ENCODE measurements around the gene TEX29. TPM values are rescaled to one million over a fixed set of nuclear protein-coding genes. Genes with fewer than 3 reads are reported as not detected.

The TEX29 gene
- total and polyA plus RNA-seq, 10 of the 15 experiments (the other 5 are each of a cell fraction or from before 2014, with no cell fraction given): 0.14 to 0.30 (median 0.22) TPM; not detected in 7

GRCh38 chr13:111341886-111342285 is 21.4 kb downstream of the TEX29 start:
- no peaks in the 10 kb centered on the region for H4K20me1 ChIP-seq (ENCODE audit: control insufficient read depth, insufficient read depth)
- ChIA-PET SMC1A (ENCODE audit: uncharacterized antibody, unreplicated experiment) (no interaction called here), CTCF (no interaction called here), POLR2A (no interaction called here), RAD21 (ENCODE audit: unreplicated experiment) (no interaction called here)
- H3K9ac ChIP-seq (ENCODE audit: control insufficient read depth, insufficient read depth, low read length): no peak overlapping the region
- no TSS peak for BruUV-seq (replicated peaks)
- WGBS (ENCODE audit: insufficient coverage, insufficient replicate concordance, low lambda C conversion rate, missing lambda C conversion rate): 23% methylated on average over 5 of the region's 5 CpGs
- H3K4me2 ChIP-seq (ENCODE audit: control insufficient read depth, insufficient read depth): no peak overlapping the region
- no peak overlapping the region for H3K27ac ChIP-seq (ENCODE audit: control insufficient read depth, insufficient read depth)
- DNase-seq (ENCODE audit: low read depth, low spot score) (no peak), ATAC-seq (no peak), FAIRE-seq (no peak)
- TF ChIP-seq E2F4 (IDR thresholded peaks at IDR 0.05; ENCODE audit: low read depth, low read length): no peak
- no peak for TF ChIP-seq ZBED1 (IDR thresholded peaks at IDR 0.05; ENCODE audit: borderline replicate concordance)
- TF ChIP-seq JUND (IDR thresholded peaks at IDR 0.05; ENCODE audit: low read depth, low read length): no peak
- TF ChIP-seq EZH2 (IDR thresholded peaks at IDR 0.05; ENCODE audit: borderline replicate concordance, control insufficient read depth, low read depth, low read length): no peak
- no peak for TF ChIP-seq NKRF (conservative IDR thresholded peaks at IDR 0.05)
- no peak for TF ChIP-seq PBX3 (IDR thresholded peaks at IDR 0.05; ENCODE audit: insufficient replicate concordance, low read depth, low read length)
- TF ChIP-seq TARDBP (IDR thresholded peaks at IDR 0.05; ENCODE audit: borderline replicate concordance): no peak
- no peak for TF ChIP-seq SIN3A (IDR thresholded peaks at IDR 0.05; ENCODE audit: low read depth, low read length)
- TF ChIP-seq USF1 (IDR thresholded peaks at IDR 0.05; ENCODE audit: borderline replicate concordance, extremely low read length, insufficient read depth, low read depth, low read length): no peak
- TF ChIP-seq BHLHE40 (IDR thresholded peaks at IDR 0.05; ENCODE audit: borderline replicate concordance in 1 of 2, low read depth in 2 of 2, low read length in 1 of 2): no peak
- no peak for TF ChIP-seq TAF1 (IDR thresholded peaks at IDR 0.05; ENCODE audit: borderline replicate concordance, low read depth, low read length)
- no peak for TF ChIP-seq NFYB (IDR thresholded peaks at IDR 0.05; ENCODE audit: insufficient read depth, low read depth, low read length)
- no peak for TF ChIP-seq ZNF384 (IDR thresholded peaks at IDR 0.05; ENCODE audit: borderline replicate concordance, low read depth, low read length)
- TF ChIP-seq BRCA1 (IDR thresholded peaks at IDR 0.05; ENCODE audit: low read depth, low read length): no peak
- TF ChIP-seq HSF1 (IDR thresholded peaks at IDR 0.05; ENCODE audit: low read depth, low read length): no peak
- TF ChIP-seq POU2F2 (IDR thresholded peaks at IDR 0.05; ENCODE audit: borderline replicate concordance, low read depth, low read length): no peak
- TF ChIP-seq STAT3 (IDR thresholded peaks at IDR 0.05; ENCODE audit: low read depth, low read length): no peak
- TF ChIP-seq KLF5 (IDR thresholded peaks at IDR 0.05; ENCODE audit: partially characterized antibody): no peak
- H2AFZ ChIP-seq (ENCODE audit: control insufficient read depth, low read depth, low read length): no peak overlapping the region
- no peaks in the 10 kb centered on the region for H3K4me1 ChIP-seq (ENCODE audit: control insufficient read depth, insufficient read depth, low read length)
- in situ Hi-C loops (cut with MboI) (no loop called here), intact Hi-C loops (cut with micrococcal nuclease; ENCODE audit: unreplicated experiment) (no loop called here)
- H3K27me3 ChIP-seq (replicated peaks in 1 of 2; ENCODE audit: control insufficient read depth in 2 of 2, insufficient read depth in 2 of 2, low read length in 1 of 2): no peaks in the 10 kb centered on the region
- no peaks in the 10 kb centered on the region; the same call in 2 of the 3 replicates for H3K9me3 ChIP-seq (replicated peaks; ENCODE audit: control insufficient read depth, insufficient read depth, low read length)
- H3K36me3 ChIP-seq (ENCODE audit: control insufficient read depth in 2 of 2, insufficient read depth in 2 of 2, low read length in 1 of 2): no peaks in the 10 kb centered on the region; a peak in 1 of 4 replicates
- no peak overlapping the region for H3K4me3 ChIP-seq
- H3K79me2 ChIP-seq (ENCODE audit: control insufficient read depth, insufficient read depth, low read length): no peaks in the 10 kb centered on the region

Data from GM12878 (cell line).